Hepatocyte (in vitro differentiated cells): ENCODE results near the gene ADAMTSL1.

Source experiments
- CTCF ChIP-seq: fragments of 200-600 bp; sonication (generic); IDR thresholded peaks from 2 replicates; pipeline ENCODE4 v1.5.1; 2016; ENCODE audit warnings: antibody characterized with exemption, mild to moderate bottlenecking; ENCODE audit not compliant: poor library complexity
- EZH2 ChIP-seq: fragments of 200-600 bp; sonication (generic); IDR thresholded peaks from 2 replicates; pipeline ENCODE4 v1.6.1; 2016; ENCODE audit warnings: antibody characterized with exemption, mild to moderate bottlenecking, borderline replicate concordance

GRCh38 chr9:18811171-18811570 is 337.2 kb downstream of the ADAMTSL1 start:
- TF ChIP-seq EZH2 = no peak
- no peak for TF ChIP-seq CTCF
